ENCODE measurements around the gene C1RL. TPM values are rescaled to one million over a fixed set of nuclear protein-coding genes. Genes with fewer than 3 reads are reported as not detected.
"Not testable (repeated sequence)": the region's sequence is repeated elsewhere in the genome, so short reads cannot be mapped to it uniquely, and the experiment has no call there.

The C1RL gene
- total RNA-seq, 1 experiment from 2014 or later: 49.8 TPM

GRCh38 chr12:7058850-7059395 is 50.1 kb downstream of the C1RL start:
- intact Hi-C loops (cut with micrococcal nuclease): no loop called here
- Mint-ChIP-seq H3K9me3 (ENCODE audit: unreplicated experiment) (no peaks in the 10 kb centered on the region), H3K27ac (ENCODE audit: low read depth, unreplicated experiment) (peak overlapping the region; percentile 37), H3K4me1 (ENCODE audit: insufficient read depth, unreplicated experiment) (peaks cover 20% of the 10 kb centered on the region), H3K36me3 (ENCODE audit: insufficient read depth, unreplicated experiment) (peaks cover 7% of the 10 kb centered on the region), H3K4me3 (ENCODE audit: unreplicated experiment) (no peak overlapping the region), H3K27me3 (ENCODE audit: insufficient read depth, unreplicated experiment) (peaks cover 15% of the 10 kb centered on the region)
- TF ChIP-seq CTCF (IDR thresholded peaks at IDR 0.05; ENCODE audit: unreplicated experiment): no peak
- BruUV-seq (replicated peaks): no TSS peak
- DNase-seq (ENCODE audit: unreplicated experiment): no peak
- ChIA-PET CTCF (interaction anchor here (0.6 to 7.6 kb wide), 17 partner anchors 9 to 186 kb away, joined by 3 to 123 read pairs (median 4); partner anchors contain the start of genes C1R, C1RL, PEX5 and SPSB2), POLR2A (interaction anchor here (0.8 to 5.7 kb wide), 7 partner anchors 21 to 186 kb away, joined by 3 to 96 read pairs (median 12); partner anchors contain the start of genes C1R, LPCAT3 and SPSB2)

DNA sequence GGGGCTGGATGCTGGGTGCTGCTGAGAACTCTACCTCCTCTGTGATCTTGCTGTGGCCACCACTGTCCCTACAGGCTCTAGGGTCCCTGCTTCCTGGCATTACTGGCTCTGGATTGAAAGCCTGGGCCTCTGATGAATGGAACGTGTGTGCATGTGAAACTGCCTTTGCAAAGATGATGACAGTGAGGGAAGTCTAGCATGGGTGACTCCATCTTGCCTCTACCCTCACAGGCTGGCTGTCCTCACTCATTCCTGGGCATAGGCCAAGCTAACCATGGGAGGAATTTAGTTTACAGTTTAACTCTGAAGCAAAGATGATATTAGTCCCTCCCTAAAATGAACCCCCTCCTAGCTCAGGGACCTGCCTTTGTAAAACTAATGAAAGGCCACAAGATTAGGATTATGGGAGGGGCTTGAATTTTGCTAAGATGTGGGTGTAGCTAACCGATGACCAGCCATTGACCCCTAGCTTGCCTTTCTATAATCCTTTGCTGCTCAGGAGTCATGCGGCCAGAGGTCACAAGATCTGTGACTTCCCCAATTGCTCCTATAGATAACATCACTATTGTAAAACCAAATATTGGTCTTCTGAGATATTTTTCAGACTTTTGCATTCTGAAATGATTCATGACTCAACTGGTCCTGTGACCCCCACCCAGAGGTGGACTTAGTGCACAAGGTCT is 50.7 kb downstream of the C1RL start:
- no peak for TF ChIP-seq CTCF (IDR thresholded peaks at IDR 0.05; ENCODE audit: unreplicated experiment)
- Mint-ChIP-seq H3K27me3 (ENCODE audit: insufficient read depth, unreplicated experiment) (peaks cover 22% of the 10 kb centered on the region), H3K27ac (ENCODE audit: low read depth, unreplicated experiment) (peak overlapping the region; percentile 37), H3K4me3 (ENCODE audit: unreplicated experiment) (no peak overlapping the region), H3K9me3 (ENCODE audit: unreplicated experiment) (no peaks in the 10 kb centered on the region), H3K4me1 (ENCODE audit: insufficient read depth, unreplicated experiment) (peaks cover 20% of the 10 kb centered on the region), H3K36me3 (ENCODE audit: insufficient read depth, unreplicated experiment) (peaks cover 7% of the 10 kb centered on the region)
- DNase-seq (ENCODE audit: unreplicated experiment): no peak
- no TSS peak for BruUV-seq (replicated peaks)
- intact Hi-C loops (cut with micrococcal nuclease): no loop called here
- CTCF ChIA-PET: interaction anchor here (0.6 to 7.6 kb wide), 13 partner anchors 8 to 186 kb away, joined by 3 to 123 read pairs (median 4); partner anchors contain the start of genes C1R, C1RL and SPSB2
- POLR2A ChIA-PET: interaction anchor here (1.5 to 5.7 kb wide), 6 partner anchors 9 to 96 kb away, joined by 3 to 96 read pairs (median 5); partner anchors contain the start of genes C1R and LPCAT3

GRCh38 chr12:7055736-7056135 is 53.3 kb downstream of the C1RL start:
- Mint-ChIP-seq H3K4me1 (ENCODE audit: insufficient read depth, unreplicated experiment) (peaks cover 12% of the 10 kb centered on the region), H3K27me3 (ENCODE audit: insufficient read depth, unreplicated experiment) (peaks cover 31% of the 10 kb centered on the region)
- intact Hi-C loops (cut with micrococcal nuclease); H3K9me3 Mint-ChIP-seq (ENCODE audit: unreplicated experiment); BruUV-seq (replicated peaks); H3K36me3 Mint-ChIP-seq (ENCODE audit: insufficient read depth, unreplicated experiment); DNase-seq (ENCODE audit: unreplicated experiment); H3K27ac Mint-ChIP-seq (ENCODE audit: low read depth, unreplicated experiment); H3K4me3 Mint-ChIP-seq (ENCODE audit: unreplicated experiment): not testable (repeated sequence)
- CTCF ChIA-PET: interaction anchor here (0.7 to 7.6 kb wide), 10 partner anchors 8 to 111 kb away, joined by 3 to 123 read pairs (median 4); partner anchors contain the start of genes C1RL and LPCAT3
- POLR2A ChIA-PET: interaction anchor here (0.8 to 1.8 kb wide), 2 partner anchors 52 to 81 kb away, joined by 4 to 7 read pairs; no protein-coding TSS in a partner anchor

DNA sequence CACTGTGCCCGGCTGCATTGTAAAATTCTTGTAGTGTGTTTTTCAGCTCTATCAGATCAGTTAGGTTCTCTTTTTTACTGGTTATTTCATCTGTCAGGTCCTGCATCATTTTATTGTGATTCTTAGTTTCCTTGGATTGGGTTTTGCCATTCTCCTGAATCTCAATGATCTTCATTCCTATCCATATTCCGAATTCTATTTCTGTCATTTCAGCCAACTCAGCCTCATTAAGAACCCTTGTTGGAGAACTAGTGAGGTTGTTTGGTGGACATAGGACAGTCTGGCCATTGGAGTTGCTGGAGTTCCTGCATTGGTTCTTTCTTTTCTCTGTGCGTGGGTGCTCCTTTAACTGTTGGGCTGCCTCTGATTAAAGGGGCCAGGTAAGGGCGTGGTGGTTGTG is 54.1 kb downstream of the C1RL start:
- peaks cover 31% of the 10 kb centered on the region for H3K27me3 Mint-ChIP-seq (ENCODE audit: insufficient read depth, unreplicated experiment)
- POLR2A ChIA-PET: interaction anchor here (0.7 to 1.2 kb wide), 2 partner anchors 37 to 110 kb away, joined by 3 read pairs; partner anchors contain the start of gene LPCAT3
- BruUV-seq (replicated peaks): no TSS peak

DNA sequence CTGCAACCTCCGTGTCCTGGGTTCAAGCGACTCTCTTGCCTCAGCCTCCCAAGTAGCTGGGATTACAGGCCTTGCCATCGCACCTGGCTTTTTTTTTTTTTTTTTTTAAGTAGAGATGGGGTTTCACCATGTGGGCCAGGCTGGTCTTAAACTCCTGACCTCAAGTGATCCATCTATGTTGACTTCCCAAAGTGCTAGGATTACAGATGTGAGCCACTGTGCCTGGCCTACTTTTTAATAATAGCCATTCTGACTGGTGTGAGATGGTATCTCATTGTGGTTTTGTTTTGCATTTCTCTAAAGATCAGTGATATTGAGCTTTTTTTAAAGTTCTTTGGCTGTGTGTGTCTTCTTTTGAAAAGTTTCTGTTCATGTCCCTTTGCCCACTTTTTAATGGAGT is 59.0 kb downstream of the C1RL start:
- H3K9me3 Mint-ChIP-seq (ENCODE audit: unreplicated experiment); DNase-seq (ENCODE audit: unreplicated experiment); H3K4me1 Mint-ChIP-seq (ENCODE audit: insufficient read depth, unreplicated experiment); H3K27ac Mint-ChIP-seq (ENCODE audit: low read depth, unreplicated experiment); H3K4me3 Mint-ChIP-seq (ENCODE audit: unreplicated experiment); BruUV-seq (replicated peaks); intact Hi-C loops (cut with micrococcal nuclease); H3K36me3 Mint-ChIP-seq (ENCODE audit: insufficient read depth, unreplicated experiment): not testable (repeated sequence)
- H3K27me3 Mint-ChIP-seq (ENCODE audit: insufficient read depth, unreplicated experiment): peaks cover 26% of the 10 kb centered on the region
- ChIA-PET CTCF (interaction anchor here (0.6 to 2.6 kb wide), 5 partner anchors 8 to 63 kb away, joined by 3 to 8 read pairs (median 6); partner anchors contain the start of gene C1S), POLR2A (interaction anchor here (0.8 to 1.0 kb wide), 2 partner anchors 42 to 75 kb away, joined by 3 to 4 read pairs; no protein-coding TSS in a partner anchor)

More for the DNA sequence above, 54.1 kb downstream of the C1RL start:
- CTCF ChIA-PET: interaction anchor here (0.6 to 7.6 kb wide), 5 partner anchors 12 to 184 kb away, joined by 3 to 123 read pairs (median 4); partner anchors contain the start of genes C1RL and LPCAT3
- no peak overlapping the region for H3K27ac Mint-ChIP-seq (ENCODE audit: low read depth, unreplicated experiment)
- no peak overlapping the region for H3K4me3 Mint-ChIP-seq (ENCODE audit: unreplicated experiment)
- H3K9me3 Mint-ChIP-seq (ENCODE audit: unreplicated experiment): no peaks in the 10 kb centered on the region
- H3K36me3 Mint-ChIP-seq (ENCODE audit: insufficient read depth, unreplicated experiment): no peaks in the 10 kb centered on the region
- peaks cover 4% of the 10 kb centered on the region for H3K4me1 Mint-ChIP-seq (ENCODE audit: insufficient read depth, unreplicated experiment)
- intact Hi-C loops (cut with micrococcal nuclease): no loop called here
- TF ChIP-seq CTCF (IDR thresholded peaks at IDR 0.05; ENCODE audit: unreplicated experiment): no peak
- no peak for DNase-seq (ENCODE audit: unreplicated experiment)

DNA sequence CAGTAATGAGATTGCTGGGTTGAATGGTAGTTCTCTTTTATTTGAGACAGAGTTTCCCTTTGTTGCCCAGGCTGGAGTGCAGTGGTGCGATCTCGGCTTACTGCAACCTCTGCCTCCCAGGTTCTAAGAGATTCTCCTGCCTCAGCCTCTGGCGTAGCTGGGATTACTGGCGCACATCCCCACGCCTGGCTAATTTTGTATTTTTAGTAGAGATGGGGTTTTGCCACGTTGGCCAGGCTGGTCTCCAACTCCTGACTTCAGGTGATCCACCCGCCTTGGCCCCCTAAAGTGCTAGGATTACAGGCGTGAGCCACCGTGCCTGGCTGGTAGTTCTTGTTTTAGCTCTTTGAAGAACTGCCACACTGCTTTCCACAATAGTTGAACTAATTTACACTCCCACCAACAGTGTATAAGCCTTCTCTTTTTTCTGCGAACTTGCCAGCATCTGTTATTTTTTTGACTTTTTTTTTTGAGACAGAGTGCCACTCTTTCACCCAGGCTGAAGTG is 59.5 kb downstream of the C1RL start:
- CTCF ChIA-PET: interaction anchor here (0.7 to 2.6 kb wide), 3 partner anchors 9 to 64 kb away, joined by 3 to 8 read pairs (median 6); no protein-coding TSS in a partner anchor

More for the DNA sequence above, 59.5 kb downstream of the C1RL start:
- peaks cover 22% of the 10 kb centered on the region for H3K27me3 Mint-ChIP-seq (ENCODE audit: insufficient read depth, unreplicated experiment)
- POLR2A ChIA-PET: interaction anchor here (0.6 to 1.4 kb wide), 6 partner anchors 8 to 106 kb away, joined by 3 to 4 read pairs (median 3); partner anchors contain the start of genes C12orf57 and RNU7-1
- DNase-seq (ENCODE audit: unreplicated experiment); H3K36me3 Mint-ChIP-seq (ENCODE audit: insufficient read depth, unreplicated experiment); H3K27ac Mint-ChIP-seq (ENCODE audit: low read depth, unreplicated experiment); BruUV-seq (replicated peaks); intact Hi-C loops (cut with micrococcal nuclease); H3K4me3 Mint-ChIP-seq (ENCODE audit: unreplicated experiment); H3K4me1 Mint-ChIP-seq (ENCODE audit: insufficient read depth, unreplicated experiment); H3K9me3 Mint-ChIP-seq (ENCODE audit: unreplicated experiment): not testable (repeated sequence)

Data from MCF 10A (cell line).